ENCODE results near the gene PID1.

GRCh38 chr2:229083606-229084340, 187.3 kb downstream of the PID1 start:
- TF ChIP-seq CTCF (IDR thresholded peaks at IDR 0.05) (no peak), EZH2 (IDR thresholded peaks at IDR 0.05) (no peak), EZH2phosphoT487 (IDR thresholded peaks at IDR 0.05) (no peak)

Data from neural progenitor cell (in vitro differentiated cells).